HepG2 (cell line): ENCODE results near the gene SFXN2.
A peak's percentile ranks its signal among the peaks of the same experiment; 100 is the strongest.

Experiments
- ATF2 ChIP-seq: sonication (generic); formaldehyde crosslinking; IDR thresholded peaks from 2 replicates; pipeline ENCODE4 v1.4.0; 2020; ENCODE audit warnings: missing genetic modification reagents
- NBN ChIP-seq: fragments of 450-650 bp; conservative IDR thresholded peaks from 2 replicates; pipeline ENCODE4 v1.6.1; 2017
- NCOA2 ChIP-seq: sonication (generic); formaldehyde crosslinking; IDR thresholded peaks from 2 replicates; pipeline ENCODE4 v1.8.0; 2022; ENCODE audit warnings: inconsistent platforms

GRCh38 chr10:102769375-102770107 is 55.1 kb downstream of the SFXN2 start:
- TF ChIP-seq NBN (no peak), NCOA2 (peak; percentile 40; the same call in 1 of the 2 replicates), ATF2 (CRISPR knock-in tag) (no peak)
